Cardiac fibroblast (primary cell): ENCODE results near the gene ABR.

ENCODE experiments used
- DNase-seq, 2 donors: peaks; one replicate each; pipeline versions ENCODE4 v3.0.0 to v3.0.0-alpha.2; 2010; ENCODE audit warnings: low read depth in 2 of 2
- H3K4me3 ChIP-seq, 2 donors: replicated peaks in 1 of 2; 1 replicate in 1 of 2; 2 replicates in 1 of 2; pipeline ENCODE4 v1.5.1; 2011; ENCODE audit warnings: low read depth in 2 of 2, low read length in 2 of 2, mild to moderate bottlenecking in 2 of 2, moderate library complexity in 1 of 2
- CTCF ChIP-seq: IDR thresholded peaks from one replicate; pipeline ENCODE4 v1.5.1; 2011; ENCODE audit warnings: low read depth, mild to moderate bottlenecking, low read length, inconsistent platforms

Gene ABR

GRCh38 chr17:1095090-1095852 lies 84.5 kb downstream of the ABR start:
- H3K4me3 ChIP-seq = no peak overlapping the region
- no peak for DNase-seq
- no peak for TF ChIP-seq CTCF

- DNase-seq = no peak
- TF ChIP-seq CTCF = no peak
These were observed 85.2 kb downstream of the ABR start for GRCh38 chr17:1094591-1094990.

GRCh38 chr17:1091900-1092299 lies 87.9 kb downstream of the ABR start:
- no peak overlapping the region for H3K4me3 ChIP-seq
- no peak for TF ChIP-seq CTCF
- DNase-seq = no peak

More at GRCh38 chr17:1094591-1094990, 85.2 kb downstream of the ABR start:
- no peak overlapping the region for H3K4me3 ChIP-seq

GRCh38 chr17:1091190-1091534 lies 88.6 kb downstream of the ABR start:
- DNase-seq = no peak
- no peak for TF ChIP-seq CTCF
- no peak overlapping the region for H3K4me3 ChIP-seq

- TF ChIP-seq CTCF = no peak
- DNase-seq = no peak
- no peak overlapping the region for H3K4me3 ChIP-seq
These were observed 89.2 kb downstream of the ABR start for GRCh38 chr17:1090465-1091189.

GRCh38 chr17:1089915-1090314 lies 89.9 kb downstream of the ABR start:
- H3K4me3 ChIP-seq = no peak overlapping the region
- TF ChIP-seq CTCF = no peak
- peak in 1 of 2 donors; percentile 60 for DNase-seq
